ENCODE results near the gene CTDSPL.
A peak's percentile ranks its signal among the peaks of the same experiment; 100 is the strongest.

CTDSPL gene

GRCh38 chr3:37992271-37993066 is 130.8 kb downstream of the CTDSPL start:
- DNase-seq, result peak; percentile 41

GRCh38 chr3:37993067-37993455 is 131.4 kb downstream of the CTDSPL start:
- DNase-seq, result peak; percentile 12

GRCh38 chr3:37993460-37993819 is 131.8 kb downstream of the CTDSPL start:
- no peak for DNase-seq

- peak; percentile 84 for DNase-seq
Observed at GRCh38 chr3:37993820-37994638, 132.3 kb downstream of the CTDSPL start.

- no peak for DNase-seq
Observed at GRCh38 chr3:37994639-37994972, 132.9 kb downstream of the CTDSPL start.

GRCh38 chr3:37995652-37996641 is 134.3 kb downstream of the CTDSPL start:
- DNase-seq, result peak; percentile 32

- peak; percentile 84 for DNase-seq
Observed at GRCh38 chr3:37996785-37997301, 135.2 kb downstream of the CTDSPL start.

GRCh38 chr3:37997342-37997741 is 135.7 kb downstream of the CTDSPL start:
- peak; percentile 37 for DNase-seq

GRCh38 chr3:37997791-37998370 is 136.2 kb downstream of the CTDSPL start:
- peak; percentile 45 for DNase-seq

GRCh38 chr3:37999836-38000235 is 138.2 kb downstream of the CTDSPL start:
- peak; percentile 19 for DNase-seq

GRCh38 chr3:38000242-38000916 is 138.7 kb downstream of the CTDSPL start:
- peak; percentile 42 for DNase-seq

- DNase-seq, result peak; percentile 37
Observed at GRCh38 chr3:38000965-38001455, 139.3 kb downstream of the CTDSPL start.

GRCh38 chr3:38001456-38002081 is 139.9 kb downstream of the CTDSPL start:
- peak; percentile 44 for DNase-seq

- peak; percentile 38 for DNase-seq
Observed at GRCh38 chr3:38002291-38002876, 140.7 kb downstream of the CTDSPL start.

- no peak for DNase-seq
Observed at GRCh38 chr3:38002940-38003339, 141.3 kb downstream of the CTDSPL start.

GRCh38 chr3:38003371-38003816 is 141.7 kb downstream of the CTDSPL start:
- peak; percentile 80 for DNase-seq

- DNase-seq, result no peak
Observed at GRCh38 chr3:38003817-38004414, 142.2 kb downstream of the CTDSPL start.

- no peak for DNase-seq
Observed at GRCh38 chr3:38004415-38005075, 142.9 kb downstream of the CTDSPL start.
